Hindlimb muscle (tissue), 1 donor: ENCODE data around the gene SLC4A5. TPM values are rescaled to one million over a fixed set of nuclear protein-coding genes. Genes with fewer than 3 reads are reported as not detected.
"Not testable (repeated sequence)": the region's sequence is repeated elsewhere in the genome, so short reads cannot be mapped to it uniquely, and the experiment has no call there.

Experiments
- DNase-seq: peaks from one replicate; pipeline ENCODE4 v3.0.0-alpha.2; 2013
- polyA plus RNA-seq: library from polyadenylated mRNA; unstranded; fragments of 120-200 nt; gene quantifications from one replicate; pipeline ENCODE4 v1.2.1, GENCODE V29; 2013; ENCODE audit not compliant: insufficient read length

Gene SLC4A5
- polyA plus RNA-seq, 1 donor, result 2.9 TPM

DNA sequence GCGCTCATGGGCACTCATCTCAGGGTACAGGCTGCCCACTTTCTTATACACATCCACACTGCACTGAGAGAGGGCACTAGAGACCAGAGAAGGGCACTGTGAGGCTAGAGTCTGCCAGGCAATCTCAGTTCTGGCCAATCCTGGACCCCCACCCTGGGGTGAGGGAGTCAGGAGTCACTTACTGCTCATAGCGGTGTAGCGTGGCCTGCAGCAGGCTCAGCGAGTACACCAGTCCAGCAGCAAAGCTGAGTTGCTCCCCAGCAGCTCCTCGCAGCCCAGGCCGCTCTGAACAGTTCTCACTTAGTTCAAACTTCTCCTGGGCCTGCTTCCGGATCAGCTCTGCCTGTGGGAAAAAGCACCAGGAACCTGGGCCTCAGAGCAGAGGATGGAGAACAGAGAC, 24.6 kb upstream of the SLC4A5 start:
- DNase-seq, result no peak

DNA sequence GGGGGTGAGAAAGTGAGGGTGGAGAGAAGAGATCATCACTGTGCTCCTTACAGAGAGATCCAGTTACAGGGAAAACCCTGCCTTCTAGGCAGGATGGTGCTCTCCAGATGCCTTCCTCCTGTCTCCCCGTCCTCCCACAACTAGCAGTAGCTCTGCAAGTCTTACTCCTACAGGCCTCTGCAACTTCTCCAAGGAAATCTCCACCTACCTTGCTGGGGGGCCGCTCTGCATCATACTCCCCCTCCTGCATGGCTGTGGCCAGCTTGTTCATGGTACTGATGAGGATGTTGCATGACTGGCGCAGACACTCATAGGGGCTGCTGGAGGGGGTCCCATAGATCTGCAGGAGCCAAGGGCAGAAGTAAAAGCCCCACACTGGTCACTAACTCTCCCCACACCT, 22.8 kb upstream of the SLC4A5 start:
- no peak for DNase-seq

DNA sequence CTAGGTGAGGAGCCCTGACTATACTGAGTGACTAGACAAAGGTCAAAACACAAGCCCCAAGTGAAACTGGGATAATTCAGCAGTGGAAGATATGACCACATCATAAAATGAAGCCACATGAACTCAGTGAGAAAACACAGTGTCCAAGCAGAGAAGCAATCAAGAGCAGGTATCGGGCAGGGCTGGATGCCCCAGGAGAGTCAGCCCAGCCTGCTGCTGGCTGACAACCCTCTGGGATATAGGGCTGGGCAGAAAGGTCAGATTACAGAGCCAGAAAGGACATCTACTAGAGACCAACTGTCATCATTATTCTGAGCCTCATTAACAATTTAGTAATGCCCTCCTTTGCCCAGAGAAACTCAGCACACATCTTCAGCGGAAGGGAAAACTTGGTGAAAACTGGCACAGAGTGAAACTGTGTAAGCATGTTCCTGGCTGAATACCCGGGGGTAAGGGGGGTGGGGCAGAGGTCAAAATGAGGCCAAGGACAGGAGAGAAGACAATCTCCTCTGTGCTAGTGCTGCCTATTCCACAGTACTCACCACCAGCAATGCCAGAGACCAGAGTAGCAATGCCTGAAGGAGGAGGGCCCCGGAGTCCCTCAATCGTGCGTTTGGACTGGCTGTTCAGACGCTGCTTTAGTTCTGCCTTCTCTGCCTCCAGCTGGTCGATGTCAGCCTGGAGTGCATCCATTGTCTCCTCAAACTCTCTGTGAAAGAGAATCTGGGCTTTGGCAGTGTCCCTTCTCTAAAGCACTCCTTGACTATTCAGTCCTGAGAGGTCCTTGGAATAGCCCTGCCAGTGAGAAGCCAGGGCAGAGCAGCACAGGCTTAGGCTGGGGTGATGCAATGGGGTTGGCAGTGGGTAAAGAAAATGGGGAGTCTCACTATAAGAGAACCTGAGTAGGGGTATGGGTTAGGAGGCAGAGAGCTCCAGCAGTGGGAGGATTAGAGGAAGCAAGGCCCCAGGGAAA, 21.6 kb upstream of the SLC4A5 start:
- DNase-seq, result no peak

DNA sequence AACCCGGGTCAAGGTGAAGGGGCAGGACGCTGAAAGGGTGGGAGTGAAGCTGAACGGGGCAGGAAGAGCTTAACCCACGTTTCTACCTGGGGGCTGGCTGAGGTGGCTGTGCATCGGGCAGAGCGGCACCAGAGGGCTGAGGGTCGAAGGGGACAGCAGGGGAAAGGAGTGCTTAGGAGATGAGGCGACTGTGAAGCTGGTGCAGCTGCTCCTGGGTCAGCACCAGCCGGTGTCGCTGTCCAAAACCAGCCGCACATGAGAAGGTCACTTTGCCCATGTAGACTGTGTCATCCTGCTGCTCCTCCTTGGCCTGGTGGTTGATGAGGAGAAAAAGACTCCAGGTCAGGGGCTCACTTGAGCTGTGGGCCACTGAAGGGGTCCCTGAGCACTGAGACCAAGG, 18.1 kb upstream of the SLC4A5 start:
- DNase-seq, result no peak

DNA sequence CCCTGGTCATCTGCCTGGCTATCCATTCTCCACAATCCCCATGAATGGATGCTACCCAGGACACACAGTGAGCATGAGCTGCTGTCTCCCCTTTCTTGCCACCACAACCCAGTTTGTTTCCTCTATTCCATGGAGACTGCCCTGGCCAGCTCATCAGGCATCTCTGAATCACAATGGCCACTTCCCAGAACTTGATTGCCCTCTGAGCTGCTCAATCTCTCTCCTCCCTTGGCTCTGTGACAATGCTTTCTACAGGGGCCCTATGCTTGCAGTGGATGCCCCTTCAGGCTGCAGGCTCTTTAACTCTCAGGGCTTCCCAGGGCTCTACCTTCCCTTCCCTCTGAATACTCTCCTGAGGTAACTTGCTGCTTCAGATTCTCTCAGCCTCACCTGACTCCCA, 14.4 kb upstream of the SLC4A5 start:
- no peak for DNase-seq

DNA sequence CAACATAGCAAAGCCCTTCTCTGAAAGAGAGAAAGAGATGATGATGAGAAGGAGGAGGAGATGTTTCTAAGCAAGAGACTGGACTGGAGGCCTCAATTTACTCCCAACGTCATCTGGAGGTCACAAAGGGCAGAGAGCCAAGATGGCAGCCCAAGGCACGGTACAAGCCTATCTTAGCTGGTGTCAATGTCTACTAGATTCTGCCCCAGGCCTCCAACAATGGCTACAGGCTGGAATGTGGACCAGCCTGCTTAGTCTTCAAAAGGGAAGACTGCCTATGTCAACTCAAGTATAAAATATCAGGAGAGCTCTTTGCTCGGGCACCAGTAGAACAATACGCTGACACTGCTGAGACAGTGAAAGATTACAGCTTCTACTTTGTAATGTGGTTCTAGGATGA, 6.7 kb upstream of the SLC4A5 start:
- DNase-seq, result no peak

DNA sequence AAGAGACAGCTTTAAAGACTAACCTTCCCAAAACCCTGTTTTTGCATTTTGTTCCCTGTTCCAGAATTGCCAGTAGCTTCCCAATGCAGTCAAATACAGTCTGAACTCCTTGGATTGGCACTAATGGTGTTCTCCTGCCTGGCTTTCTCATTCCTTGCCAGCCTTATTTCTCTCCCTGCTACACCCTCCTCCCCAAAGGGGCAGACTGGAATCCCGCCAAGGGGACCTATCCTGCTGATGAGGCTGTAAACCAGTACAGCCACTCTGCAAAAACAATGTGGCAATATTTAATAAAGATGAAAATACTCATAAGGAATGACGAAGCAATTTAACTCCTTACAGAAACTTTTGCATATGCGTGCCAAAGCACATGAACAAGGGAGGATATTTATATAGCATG, 4.5 kb upstream of the SLC4A5 start:
- no peak for DNase-seq

DNA sequence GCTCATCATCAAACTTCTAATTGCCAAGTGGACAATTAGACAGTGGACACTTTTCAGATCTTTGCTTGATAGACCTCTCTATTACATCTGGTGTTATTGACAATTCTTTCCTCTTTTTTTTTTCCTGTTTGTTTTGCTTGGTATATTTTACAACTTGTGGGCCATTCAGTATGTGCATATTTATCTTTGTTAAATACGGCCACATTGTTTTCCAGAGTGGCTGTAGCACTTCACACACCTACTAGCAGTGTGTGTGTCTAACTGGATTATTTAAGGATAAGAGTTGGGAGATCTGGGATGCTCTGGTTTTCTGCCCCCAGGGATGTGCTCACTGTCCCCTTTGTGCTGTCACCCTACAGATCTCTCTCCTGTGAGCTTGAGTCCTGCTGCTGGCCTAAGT, 4.1 kb upstream of the SLC4A5 start:
- DNase-seq, result no peak

DNA sequence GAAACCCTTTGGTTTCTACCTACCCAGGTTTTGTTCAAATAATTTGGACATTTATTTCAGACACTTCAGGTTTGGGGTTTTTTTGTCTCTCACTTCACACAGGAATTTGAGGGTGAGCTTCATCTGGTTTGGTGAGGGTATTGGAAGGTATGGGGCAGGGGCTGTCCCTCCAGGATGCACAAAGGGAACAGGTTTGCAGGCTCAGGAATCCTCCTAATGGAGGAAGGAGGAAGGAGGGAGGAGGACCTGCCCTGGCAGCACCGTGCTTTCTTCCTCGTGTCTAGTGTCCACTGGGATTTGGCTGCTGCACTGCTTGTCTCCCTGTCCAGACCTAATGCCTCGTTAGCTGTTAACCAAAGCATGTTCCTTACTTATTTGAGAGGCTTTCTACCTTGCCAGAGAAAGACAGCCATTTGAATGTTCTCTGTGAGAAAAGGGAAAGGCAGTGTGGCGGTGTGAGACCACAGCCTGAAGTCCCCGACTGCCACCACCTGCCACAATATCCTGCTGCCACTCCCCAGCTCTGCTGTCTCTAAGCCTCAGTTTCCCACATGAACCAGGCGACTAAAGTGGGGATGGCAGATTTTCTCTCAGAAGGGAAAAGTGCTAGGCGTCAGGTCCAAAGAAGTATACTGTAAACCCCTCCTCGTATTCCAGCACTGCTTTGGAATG, 2.2 kb upstream of the SLC4A5 start:
- DNase-seq, result no peak

DNA sequence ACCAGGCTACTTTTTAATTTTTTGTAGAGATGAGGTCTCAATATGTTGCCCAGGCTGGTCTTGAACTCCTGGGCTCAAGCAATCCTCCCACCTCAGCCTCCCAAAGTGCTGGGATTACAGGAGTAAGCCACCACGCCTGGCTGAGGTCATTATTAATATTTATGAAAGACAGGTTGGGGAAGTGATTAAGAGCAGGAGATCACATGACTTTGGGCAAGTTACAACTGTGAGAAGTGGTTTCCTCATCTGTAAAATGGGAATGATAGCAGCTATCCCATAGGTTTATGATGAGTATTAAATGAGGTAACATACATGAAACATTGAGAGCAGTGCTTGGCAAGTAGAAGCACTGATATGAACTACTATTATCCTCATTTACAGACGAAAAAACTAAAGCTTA, 7.0 kb downstream of the SLC4A5 start:
- not testable (repeated sequence) for DNase-seq

DNA sequence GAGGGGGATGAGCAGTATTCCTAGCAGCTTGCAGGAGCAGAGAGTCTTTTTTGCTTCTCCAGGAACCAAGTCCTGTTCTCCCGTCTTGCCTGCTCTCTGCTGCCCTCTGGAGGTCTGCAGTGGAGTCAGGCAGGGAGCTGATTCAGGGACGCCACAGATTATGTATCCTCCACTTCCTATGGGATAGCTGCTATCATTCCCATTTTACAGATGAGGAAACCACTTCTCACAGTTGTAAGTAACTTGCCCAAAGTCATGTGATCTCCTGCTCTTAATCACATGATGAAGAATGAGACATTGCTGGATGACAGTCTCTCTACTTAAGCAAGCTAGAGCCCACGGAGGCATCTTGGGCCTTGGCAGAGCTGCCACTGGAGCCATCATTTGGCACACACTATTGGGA, 8.3 kb downstream of the SLC4A5 start:
- peak; percentile 75 for DNase-seq

DNA sequence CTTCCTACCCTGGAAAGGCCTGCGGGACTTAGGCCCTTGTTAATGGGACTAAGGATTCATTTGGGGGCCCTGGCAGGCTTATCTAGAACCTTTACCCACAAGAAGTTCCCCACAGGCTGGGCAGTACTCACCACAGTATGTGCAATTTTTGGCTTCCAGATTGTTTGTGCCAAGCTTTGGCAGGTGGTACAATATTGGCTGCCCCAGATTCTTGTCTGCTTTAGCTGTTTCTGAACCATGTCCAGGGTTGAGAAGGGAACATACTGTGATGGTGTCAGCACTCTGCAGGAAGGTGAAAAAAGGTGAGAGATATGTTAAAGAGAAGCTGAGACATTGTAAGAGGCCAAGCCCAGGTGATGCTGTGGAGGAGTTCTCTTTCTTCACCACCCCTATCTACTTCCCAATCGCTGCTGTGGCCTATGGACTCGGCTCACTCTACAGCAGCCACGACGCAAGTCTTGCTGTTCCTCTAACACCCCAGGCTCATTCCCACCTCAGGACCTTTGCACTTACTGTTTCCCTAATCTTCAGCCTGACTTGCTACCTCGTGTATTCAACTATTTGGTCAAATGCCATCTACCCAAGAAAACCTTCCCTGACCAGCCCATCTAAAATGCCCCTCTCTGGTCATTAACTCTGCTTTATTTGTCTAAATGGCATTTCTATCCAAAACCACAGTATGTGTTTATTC, 9.2 kb downstream of the SLC4A5 start:
- no peak for DNase-seq

DNA sequence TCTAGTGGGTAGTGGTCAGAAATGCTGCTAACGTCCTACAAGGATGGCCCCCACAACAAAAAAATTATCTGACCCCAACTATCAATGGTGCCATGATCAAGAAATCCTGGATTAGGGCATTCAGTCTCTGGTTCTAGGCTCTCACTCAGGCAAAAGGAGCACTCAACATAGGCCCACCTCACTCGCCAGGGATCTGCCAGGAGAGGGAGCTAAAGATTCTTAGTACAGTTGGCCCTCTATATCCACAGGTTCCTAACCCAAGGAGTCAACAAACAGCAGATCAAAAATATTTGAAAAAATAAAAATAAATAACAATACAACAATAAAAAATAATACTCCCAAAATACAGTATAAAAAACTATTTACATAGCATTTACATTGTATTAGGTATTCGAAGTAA, 10.0 kb downstream of the SLC4A5 start:
- DNase-seq, result no peak

DNA sequence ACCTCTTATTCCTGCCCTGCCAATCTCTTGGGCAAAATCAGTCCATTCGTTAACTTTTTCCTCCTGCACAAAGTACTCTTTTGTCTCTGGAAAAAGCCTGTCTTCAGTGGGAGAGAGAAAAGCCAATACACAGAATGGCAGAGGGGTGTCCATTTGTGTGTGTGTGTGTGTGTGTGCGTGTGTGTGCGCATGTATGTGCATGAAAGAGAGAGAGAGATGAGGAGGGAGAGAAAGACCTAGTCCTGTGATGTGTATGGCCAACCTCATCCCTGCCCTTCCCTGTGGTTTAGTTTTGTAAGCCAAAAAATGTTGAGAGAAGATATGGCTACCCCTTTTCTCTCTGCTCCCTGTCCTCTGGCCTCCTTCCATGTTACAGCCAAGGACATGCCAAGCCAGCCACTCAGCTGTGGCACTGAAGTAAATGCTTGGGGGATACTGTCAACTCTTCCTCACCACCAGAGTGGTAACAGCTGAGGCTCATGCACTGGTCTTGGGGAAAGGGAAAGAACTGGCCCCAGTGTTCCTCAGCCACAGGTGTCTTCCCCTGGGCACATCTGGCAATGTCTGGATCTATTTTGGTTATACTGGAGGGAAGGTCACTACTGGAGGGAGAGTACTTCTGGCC, 10.6 kb downstream of the SLC4A5 start:
- DNase-seq, result no peak

DNA sequence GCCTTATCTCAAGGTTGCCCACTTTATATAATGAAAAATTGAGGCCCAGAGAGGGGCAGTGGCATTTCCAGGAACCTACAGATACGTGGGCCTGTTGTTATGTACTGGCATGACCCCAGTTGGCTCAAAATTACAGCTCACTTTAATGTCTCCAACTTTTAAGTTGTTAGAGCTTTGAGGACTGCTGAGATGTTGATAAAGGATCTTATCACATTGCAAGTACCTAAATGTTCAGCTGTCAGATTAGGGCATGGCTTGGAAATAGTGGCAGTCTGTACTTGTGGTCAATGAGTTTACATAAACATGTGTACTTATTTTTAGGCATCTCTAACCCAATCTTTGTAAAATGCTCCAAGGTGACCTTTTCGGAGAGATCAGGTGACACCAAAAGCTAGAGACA, 14.6 kb downstream of the SLC4A5 start:
- DNase-seq, result no peak

DNA sequence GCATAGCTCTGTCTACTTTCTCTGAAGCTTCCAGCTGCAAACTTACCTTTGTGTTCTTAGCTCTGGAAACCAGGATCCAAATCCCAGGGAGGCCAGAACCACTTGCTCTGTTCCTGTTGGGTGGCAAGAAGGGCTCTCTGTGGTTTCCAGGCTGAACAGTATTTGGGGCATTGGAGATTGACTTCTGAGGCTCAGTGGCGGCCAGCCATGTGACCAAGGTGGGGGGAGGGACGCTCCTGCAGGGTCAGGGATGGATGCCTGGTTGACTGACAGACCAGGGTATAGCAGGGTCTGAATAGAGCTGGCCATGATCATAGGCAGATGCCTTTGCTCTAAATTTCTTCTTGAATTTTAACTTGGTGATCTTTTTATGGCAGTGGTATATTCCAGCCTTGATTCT, 15.1 kb downstream of the SLC4A5 start:
- no peak for DNase-seq

DNA sequence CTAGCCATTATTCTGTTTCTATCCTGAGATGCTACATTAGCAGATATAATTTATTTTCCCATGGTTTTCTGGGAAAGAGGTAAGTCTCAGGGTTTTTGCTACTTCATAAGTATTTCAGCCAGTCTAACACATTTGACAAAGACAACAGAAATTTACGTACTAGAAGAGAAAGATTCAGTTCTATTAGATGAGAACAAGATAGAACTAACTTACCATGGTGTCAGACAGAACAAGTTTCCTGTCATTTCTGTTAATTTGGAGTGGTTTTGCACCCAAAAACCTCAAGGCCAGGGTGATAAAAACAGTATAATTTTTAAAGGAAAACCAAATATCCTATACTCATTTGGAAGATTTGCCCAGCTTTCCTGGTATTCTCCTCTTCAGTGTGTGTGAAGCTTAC, 15.6 kb downstream of the SLC4A5 start:
- no peak for DNase-seq

DNA sequence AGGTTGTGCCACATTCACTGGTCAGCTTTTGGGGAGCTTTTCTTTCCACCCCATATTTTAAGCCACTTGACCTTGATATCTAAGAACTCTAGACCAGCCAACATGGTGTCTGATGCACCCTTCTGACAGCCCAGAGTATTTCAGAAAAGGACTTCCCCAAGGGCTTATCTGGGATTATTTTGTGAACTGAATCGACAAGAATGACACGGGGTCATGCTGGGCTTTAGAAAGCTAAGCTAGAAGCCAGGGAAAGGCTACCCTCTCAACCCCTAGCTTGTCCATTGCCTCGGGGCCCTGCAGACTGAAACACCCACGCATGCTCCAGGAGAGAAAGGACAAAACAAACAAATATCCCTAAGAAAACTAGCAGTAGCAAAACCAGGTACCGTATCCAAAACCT, 16.0 kb downstream of the SLC4A5 start:
- no peak for DNase-seq

DNA sequence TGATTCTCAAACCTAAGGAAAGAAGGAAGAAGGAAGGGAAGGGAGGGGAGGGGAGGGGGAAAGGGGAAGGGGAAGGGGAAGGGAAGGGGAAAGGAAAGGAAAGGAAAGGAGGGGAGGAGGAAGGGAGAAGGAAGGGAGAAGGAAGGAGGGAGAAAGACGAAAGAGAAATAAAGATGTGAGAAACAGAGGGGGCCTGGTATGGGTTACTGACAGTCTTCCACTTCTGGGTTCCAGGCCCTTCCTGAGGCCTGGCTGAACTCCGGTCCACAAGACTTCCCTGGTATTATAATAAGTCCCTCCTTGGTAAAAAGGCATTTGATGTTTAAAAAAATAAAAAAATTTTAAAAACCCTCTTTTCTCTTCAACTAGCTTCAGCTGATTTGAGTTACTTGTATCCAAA, 17.4 kb downstream of the SLC4A5 start:
- DNase-seq, result no peak

DNA sequence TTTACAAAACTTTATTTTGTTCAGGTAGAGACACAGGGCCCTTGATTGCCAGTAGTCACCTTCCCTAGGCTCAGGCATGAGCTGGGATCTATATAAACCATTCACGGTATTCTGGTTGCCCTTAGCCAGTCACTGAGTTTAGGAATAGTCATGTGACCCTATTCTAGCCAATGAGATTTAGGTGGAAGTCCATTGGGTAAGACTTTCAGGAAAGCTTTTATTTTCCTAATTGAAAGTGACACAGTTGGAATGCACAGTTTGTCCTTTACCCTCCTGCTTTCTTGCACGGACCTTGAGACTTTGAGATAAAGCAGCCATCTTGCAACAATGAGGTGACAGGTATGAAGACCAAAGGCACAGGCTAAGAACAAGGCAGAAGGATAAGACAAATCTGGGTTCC, 21.5 kb downstream of the SLC4A5 start:
- no peak for DNase-seq

DNA sequence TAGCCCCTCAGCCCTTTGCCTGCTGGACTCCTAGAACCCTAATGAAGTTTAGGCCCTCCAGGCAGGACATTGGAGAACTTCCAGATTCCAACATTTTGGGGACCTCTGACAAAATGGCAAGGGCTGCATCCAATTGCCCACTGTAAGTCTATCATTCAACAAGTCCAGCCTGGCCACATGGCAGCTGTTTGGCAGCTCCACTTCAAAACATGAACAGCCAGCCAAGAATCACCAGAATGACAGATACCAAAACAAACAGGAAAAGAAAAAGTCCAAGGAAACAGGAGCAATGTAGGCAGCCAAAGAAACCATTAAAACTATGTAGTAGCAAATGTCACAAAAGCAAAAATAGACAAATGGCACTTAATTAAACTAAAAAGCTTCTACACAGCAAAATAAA, 25.5 kb downstream of the SLC4A5 start:
- no peak for DNase-seq

DNA sequence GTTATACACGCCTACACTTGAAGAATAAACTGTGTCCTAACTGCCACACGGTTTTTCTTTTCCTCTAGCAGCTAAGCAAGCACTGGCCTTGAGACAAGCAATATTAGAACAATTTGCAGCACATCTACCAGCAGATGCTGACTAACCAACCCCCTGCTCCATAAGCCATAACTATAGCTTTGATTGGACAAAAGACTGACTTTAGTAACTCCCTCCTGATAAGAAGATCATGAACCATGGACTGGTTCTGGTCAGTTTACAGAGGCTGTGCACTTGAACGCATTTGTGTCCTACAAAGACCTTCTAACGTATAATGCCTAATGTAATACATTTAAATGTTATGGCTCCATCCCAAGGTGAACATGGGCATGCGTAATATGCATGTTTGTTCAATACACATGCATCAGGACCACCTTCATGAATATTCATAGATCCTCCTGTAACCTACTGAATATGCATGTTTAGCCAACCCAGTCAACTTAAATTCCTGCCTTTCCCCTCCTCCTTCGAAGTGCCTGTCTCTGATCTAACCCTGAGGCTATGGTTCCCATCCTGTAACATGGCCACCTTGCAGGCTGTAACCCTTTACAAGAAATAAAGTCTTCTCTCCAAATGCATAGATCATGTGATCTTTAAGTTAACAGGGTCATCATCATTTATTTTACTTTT, 26.5 kb downstream of the SLC4A5 start:
- no peak for DNase-seq

DNA sequence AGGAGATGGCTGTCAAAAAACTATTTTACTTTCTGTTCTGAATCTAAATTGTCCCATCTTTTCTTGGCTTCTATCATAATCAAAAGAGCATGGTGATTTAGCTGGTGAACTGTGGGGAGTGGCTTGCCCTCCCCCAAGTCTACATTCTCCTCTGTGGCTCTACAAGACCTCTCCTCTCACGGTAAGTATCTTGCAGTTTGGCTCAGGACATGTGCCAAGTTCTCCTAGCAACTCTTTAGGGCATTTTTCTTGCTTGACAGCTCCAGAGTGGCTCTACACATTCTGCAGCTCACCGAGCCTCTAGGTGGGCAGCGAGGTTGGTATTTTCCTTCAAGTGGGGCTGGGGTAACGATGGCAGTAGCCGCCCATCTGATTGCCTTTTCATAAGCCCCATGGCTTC, 29.1 kb downstream of the SLC4A5 start:
- DNase-seq, result no peak
